ENCODE measurements around the gene FLT4.

FLT4 gene

DNA sequence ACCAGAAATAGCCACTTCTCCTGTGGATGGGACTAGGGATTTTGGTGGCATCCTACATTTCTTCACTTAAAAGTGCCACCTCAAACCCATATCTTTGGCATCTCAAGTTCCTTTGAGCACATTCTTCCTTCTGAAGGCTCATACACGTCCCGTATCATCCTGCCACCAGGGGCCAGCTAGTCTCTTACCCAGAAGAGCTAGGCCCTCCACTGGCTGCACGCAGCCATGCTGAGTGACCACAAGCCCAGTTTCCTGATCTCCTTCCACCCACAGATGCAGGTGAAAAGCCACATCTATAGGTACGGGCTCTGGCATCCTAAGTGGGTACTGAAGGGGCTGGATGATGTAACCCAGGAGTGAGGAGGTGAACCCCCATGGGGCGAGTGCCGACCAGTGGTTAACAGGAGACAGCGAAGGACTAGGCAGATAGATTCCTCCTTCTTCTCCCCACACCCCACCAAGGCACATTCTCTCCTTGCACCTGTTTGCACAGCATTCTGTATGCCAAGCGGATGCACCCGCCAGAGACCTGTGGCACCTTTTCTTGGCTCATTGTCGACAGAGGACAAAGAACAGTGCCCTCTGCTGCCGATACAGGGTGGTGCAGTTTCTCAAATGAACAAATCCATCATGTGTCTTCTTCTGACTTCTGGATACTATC, 43.7 kb downstream of the FLT4 start:
- peak; percentile 37 to 54 for DNase-seq

GRCh38 chr5:180604271-180604670, 45.1 kb downstream of the FLT4 start:
- no peak for DNase-seq

DNA sequence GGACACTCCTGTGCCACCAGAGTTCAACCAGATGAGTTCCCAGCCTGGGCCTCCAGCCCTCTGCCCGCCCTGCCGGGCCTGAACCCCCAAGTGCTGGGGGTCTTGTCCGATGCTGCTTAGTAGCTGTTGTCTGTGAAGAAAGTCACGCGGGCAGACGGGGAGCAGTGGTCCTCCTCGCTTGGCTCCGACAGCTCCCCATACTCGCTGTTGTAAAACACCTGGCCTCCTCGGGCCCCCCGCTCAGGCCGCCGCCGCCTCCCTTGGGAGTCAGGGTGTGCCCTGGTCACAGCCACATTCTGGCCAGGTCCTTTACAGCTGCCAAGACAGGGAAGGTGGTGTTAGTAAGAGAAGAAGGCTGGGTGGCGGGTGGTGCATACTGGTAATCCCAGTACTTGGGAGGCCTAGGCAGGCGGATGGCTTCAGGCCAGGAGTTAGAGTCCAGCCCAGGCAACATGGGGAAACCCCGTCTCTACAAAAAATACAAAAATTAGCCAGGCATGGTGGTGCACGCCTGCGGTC, 46.3 kb downstream of the FLT4 start:
- DNase-seq: no peak

DNA sequence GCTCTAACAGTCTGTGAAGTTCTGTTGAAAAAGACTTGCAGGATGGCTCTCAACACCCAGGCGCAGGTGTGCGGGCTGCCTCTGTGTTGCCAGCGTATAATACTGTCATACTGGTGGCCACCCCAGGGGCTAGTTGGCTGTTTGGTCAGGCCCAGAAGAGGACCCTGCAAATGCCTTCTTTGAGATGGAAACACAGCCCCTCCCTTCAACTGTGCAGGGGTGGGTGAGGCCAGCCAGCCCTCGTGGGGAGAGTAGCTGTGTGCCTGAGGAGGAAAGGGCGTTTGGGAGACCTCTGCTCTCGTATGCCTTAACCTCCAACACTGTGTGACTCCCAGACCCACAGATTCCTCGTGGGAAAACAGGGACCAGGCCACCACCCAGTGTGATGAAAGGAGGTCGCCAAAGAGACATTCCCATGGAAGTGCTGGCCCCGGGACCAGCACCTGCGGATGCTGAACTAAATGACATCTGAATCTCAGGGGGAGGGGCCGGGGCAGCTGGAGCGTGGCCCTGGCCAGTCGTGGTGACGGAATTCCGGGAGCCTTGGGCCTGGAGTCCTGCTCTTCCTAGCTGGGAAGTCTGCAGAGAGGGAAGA, 46.8 kb downstream of the FLT4 start:
- DNase-seq: no peak

DNA sequence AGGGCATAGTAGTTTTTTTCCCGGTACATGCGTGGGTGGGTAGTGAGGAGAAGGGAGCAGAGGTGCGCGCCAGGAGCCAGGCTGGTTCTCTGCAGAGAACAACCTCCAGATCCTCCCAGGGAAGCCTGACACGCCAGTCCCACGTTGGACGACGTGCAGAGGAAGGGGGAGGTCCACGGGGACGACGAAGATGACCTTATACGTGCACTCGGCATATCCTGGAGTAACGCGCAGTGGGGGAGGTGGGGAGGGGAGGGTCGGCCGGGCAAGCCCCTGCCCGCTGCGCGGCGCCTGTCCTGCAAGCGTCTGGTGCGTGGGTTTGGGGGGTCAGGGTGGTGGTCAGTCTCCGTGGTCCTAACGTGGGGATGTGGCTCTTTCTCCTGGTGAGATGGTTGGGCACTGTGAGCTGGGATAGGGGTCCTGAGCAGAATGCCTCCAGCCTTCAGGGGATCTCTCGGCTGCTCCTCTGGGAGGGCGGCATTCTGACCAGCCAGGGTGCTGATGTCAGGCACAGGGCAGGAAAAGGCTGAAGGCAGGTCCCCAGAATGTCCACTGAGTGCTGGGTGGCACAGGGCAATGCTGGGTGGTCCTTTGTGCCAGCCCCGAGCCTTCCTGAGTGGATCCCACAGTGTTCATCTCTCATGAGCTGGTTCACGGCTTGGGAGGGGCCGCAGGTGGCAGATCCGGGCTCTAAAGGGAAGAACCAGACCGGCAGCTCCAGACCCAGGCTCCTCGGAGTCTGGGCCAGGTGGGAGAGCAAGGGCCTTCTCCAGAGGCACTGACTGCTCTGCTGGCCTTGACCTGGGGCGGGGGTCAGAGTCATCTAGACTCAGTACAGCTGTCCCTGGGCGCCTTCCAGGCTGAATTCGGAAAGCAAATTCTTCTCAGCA, 47.6 kb downstream of the FLT4 start:
- no peak for DNase-seq

DNA sequence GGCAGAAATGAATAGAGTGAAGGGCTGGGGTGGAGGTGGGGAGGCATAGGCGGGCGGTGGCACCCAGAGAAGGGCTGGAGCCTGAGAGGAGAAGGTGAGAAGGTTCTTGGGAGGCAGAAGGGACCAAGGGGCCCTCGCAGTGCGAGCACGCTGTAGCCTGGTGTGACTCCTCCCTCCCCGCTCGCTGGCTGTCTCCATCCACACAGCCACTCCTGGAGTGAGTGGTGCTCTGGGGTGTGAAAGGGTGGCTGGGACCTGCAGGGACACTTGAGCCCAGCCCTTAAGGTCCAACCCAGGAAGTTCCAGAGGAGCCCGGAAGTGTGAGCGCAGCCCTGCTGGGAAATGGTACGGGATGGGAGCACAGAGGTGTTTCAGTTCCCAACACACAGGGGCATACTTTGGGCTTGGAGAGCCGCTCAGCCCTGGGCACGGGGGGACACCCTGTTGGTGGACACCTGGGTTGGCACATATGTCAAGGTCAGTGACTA, 48.8 kb downstream of the FLT4 start:
- DNase-seq: no peak

DNA sequence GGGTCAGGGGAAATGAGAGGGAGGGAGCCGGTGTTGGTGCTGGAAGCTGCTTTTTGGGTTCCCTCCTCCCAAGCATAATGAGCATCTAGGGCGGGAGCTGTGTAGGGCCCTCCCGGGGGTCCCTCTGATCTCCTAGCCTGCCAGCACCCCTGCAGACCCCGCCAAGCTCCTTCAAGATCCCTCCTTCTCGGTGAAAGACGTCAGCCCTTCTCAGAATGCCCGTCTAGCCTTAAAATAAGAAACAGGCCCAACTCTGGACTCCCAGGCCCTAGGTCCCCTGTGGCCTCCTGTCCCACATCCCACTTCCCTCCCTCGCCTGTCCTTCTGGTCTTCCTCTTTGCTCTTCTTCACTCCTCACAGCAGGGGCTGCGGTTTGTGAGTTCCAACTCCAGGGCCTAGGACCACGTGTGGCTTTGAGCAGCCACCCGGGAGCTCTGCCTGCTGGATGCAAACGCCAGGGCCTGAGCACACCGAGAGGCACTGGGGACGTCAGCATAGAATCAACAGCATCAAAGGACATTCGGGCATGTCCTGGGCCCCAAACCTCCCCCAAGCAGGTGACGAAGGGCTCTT, 49.3 kb downstream of the FLT4 start:
- no peak for DNase-seq

- DNase-seq: no peak
Observed at GRCh38 chr5:180599590-180599914, 49.8 kb downstream of the FLT4 start.

- no peak for DNase-seq
Observed at GRCh38 chr5:180598797-180599589, 50.4 kb downstream of the FLT4 start.

DNA sequence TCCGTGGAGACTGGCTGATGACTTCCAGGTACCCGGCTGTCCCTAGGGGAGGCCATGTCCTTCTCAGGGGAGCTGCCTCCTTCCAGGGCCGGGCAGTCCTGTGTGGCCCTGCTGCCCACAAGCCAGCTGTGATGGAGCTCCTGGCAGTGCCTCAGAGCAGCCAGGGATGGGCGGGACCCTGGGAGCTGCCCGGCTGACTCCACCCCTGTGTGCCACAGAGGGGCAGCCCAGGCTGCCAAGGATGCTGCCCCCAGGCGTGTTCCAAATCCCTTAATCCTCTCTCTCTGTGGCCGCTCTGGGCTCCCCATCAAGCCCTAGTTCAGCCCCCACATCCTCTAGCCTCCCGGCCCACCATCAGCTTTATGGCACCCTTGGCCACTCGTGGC, 51.1 kb downstream of the FLT4 start:
- DNase-seq: no peak

DNA sequence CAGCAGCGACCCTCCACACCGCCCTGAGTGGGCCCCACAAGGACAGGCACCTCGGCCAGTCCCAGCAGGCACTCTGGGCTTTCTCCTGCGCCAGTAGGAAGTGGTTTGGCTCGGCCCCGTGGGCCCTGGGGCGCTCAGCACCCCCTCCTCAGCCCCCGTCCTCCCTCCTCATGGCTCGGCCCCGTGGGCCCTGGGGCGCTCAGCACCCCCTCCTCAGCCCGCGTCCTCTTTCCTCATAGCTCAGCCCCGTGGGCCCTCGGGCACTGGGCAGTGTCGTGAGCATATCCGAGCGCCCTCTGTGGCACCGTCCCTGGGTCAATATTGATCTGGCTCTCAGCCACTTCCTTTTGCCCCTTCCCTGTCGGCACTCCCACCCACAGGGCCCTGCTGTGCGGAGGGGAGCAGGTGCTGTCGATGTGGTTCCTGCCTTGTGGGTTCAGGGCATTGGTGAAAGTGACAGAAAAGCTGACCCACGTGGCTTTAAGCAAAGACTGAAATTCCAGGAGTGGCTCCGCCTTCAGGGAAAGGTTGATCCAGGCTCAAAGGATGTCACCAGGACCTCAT, 52.6 kb downstream of the FLT4 start:
- no peak for DNase-seq

GRCh38 chr5:180596115-180596667, 53.2 kb downstream of the FLT4 start:
- no peak for DNase-seq

DNA sequence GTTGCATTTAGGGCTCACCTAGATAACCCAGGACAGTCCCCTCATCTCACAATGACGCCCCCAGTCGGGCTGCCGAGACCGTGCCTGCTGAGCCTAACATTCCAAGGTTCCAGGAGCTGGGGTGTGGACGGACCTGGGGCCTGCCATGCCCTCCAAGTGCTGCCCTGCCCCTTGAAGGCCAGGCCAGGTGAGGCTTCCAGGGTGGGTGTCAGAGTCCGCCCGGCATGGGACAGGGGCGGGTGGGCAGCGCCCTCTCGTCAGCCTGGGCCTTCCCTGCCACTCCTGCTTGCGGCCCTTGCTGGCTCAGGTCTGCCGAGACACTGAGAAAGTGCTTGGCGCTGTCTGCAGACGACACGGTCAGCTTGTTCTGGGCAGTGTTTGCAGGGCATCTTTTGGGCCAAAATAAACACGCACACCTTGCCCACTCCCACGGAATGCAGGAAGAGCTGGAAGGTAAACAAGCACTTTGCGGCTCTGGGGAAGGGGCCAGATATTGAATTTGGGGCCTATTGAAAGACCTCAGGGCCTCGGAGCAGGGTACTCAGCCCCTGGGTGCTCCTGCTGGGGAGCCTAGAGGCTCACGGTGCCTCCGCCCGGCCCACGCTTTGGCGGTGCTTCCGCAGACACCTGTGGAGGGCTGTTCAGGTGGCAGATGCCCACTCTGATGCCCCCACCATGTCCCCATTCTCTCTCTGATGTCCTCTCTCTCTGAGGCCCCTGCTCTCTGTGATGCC, 53.9 kb downstream of the FLT4 start:
- DNase-seq: no peak

DNA sequence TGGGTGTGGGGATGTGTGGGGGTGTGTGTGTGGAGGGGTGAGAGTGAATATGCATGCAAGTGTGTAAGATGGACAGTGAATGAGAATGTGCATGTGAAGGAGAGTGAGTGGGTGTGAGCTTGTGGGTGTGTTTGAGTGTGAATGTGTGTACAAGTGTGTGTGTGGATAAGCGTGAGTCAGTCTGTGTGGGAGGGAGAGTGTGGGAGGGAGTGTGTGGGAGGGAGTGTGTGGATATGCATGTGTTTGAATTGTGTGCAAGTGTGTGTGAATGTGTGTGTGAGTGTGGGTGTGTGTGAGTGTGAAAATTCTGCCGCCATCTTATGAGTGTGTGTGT, 54.4 kb downstream of the FLT4 start:
- DNase-seq: no peak

GRCh38 chr5:180594311-180595045, 54.9 kb downstream of the FLT4 start:
- DNase-seq: no peak

GRCh38 chr5:180593446-180594206, 55.8 kb downstream of the FLT4 start:
- DNase-seq: no peak

GRCh38 chr5:180592176-180592575, 57.2 kb downstream of the FLT4 start:
- no peak for DNase-seq

- DNase-seq: no peak
Observed at GRCh38 chr5:180591311-180591887, 58.0 kb downstream of the FLT4 start, which contains the start of gene SCGB3A1. TSS of gene SCGB3A1 (minus strand) at chr5:180591499. CDS start at chr5:180591462, 37 bp downstream.

Measured in CD4-positive, alpha-beta T cell treated with Interferon alpha-2 for 1 hour (primary cell).